GM10248 (cell line): ENCODE results near the gene MYG1.

Source experiments
- CTCF ChIA-PET: fragments of 300-600 bp; sonication (Branson Sonifier 250); formaldehyde crosslinking; extraction: SDS; loops from one replicate; lab custom pipeline; 2021; ENCODE audit warnings: antibody characterized with exemption; lab: Yijun Ruan, JAX
- POLR2A ChIA-PET: fragments of 350-650 bp; sonication (Branson Sonifier 250); formaldehyde crosslinking; extraction: SDS; loops from one replicate; lab custom pipeline; 2020; ENCODE audit warnings: antibody characterized with exemption; lab: Yijun Ruan, JAX
- DNase-seq: peaks from one replicate; pipeline ENCODE4 v3.0.0; 2012; ENCODE audit errors: extremely low spot score
- CTCF ChIP-seq: IDR thresholded peaks from 2 replicates; pipeline ENCODE4 v1.5.1; 2012; ENCODE audit warnings: mild to moderate bottlenecking, low read depth; ENCODE audit errors: extremely low read depth, missing control alignments, control extremely low read depth

Gene MYG1

GRCh38 chr12:53300187-53300586 is 692 bp downstream of the MYG1 start:
- no peak for TF ChIP-seq CTCF
- DNase-seq = no peak
- ChIA-PET CTCF (interaction anchor here (1.3 to 25.5 kb wide), 7 partner anchors 15 to 93 kb away, joined by 3 to 383 read pairs (median 34); partner anchors contain the start of genes AAAS and ITGB7), POLR2A (interaction anchor here (1.1 to 1.9 kb wide), 3 partner anchors 21 to 32 kb away, joined by 3 to 9 read pairs (median 4); partner anchors contain the start of genes AAAS and ESPL1)

- ChIA-PET POLR2A (interaction anchor here (1.0 kb wide), 1 partner anchor 18 kb away, joined by 4 read pairs; the partner anchor contains the start of gene AAAS), CTCF (interaction anchor here (0.7 to 4.3 kb wide), 7 partner anchors 12 to 206 kb away, joined by 3 to 34 read pairs (median 3); partner anchors contain the start of gene AAAS)
- DNase-seq = no peak
- no peak for TF ChIP-seq CTCF
These were observed 3.4 kb downstream of the MYG1 start for GRCh38 chr12:53302903-53303302.

- ChIA-PET CTCF (interaction anchor here (2.0 kb wide), 1 partner anchor 14 kb away, joined by 8 read pairs; the partner anchor contains the start of gene AAAS), POLR2A (interaction anchor here (1.0 kb wide), 1 partner anchor 14 kb away, joined by 3 read pairs; the partner anchor contains the start of gene AAAS)
- TF ChIP-seq CTCF = no peak
- no peak for DNase-seq
These were observed 7.3 kb downstream of the MYG1 start for GRCh38 chr12:53306826-53307225.

GRCh38 chr12:53308276-53308675 is 8.8 kb downstream of the MYG1 start:
- POLR2A ChIA-PET = no interaction called here
- CTCF ChIA-PET = interaction anchor here (0.7 to 4.6 kb wide), 11 partner anchors 11 to 192 kb away, joined by 3 to 91 read pairs (median 4); partner anchors contain the start of genes AAAS and TARBP2
- DNase-seq = no peak
- TF ChIP-seq CTCF = no peak

GRCh38 chr12:53313996-53314395 is 14.5 kb downstream of the MYG1 start:
- no peak for TF ChIP-seq CTCF
- ChIA-PET POLR2A (no interaction called here), CTCF (interaction anchor here (1.1 to 1.5 kb wide), 3 partner anchors 11 to 61 kb away, joined by 3 to 8 read pairs (median 6); no protein-coding TSS in a partner anchor)
- peak; percentile 50 for DNase-seq

- POLR2A ChIA-PET = interaction anchor here (0.5 to 2.4 kb wide), 15 partner anchors 9 to 1270 kb away, joined by 3 to 10 read pairs (median 4); partner anchors contain the start of genes MYG1, NR4A1, PFDN5 and SP1
- CTCF ChIA-PET = interaction anchor here (0.6 to 17.1 kb wide), 75 partner anchors 8 to 356 kb away, joined by 3 to 442 read pairs (median 5); partner anchors contain the start of genes AMHR2, ATF7, ATP5MC2 and CSAD
- TF ChIP-seq CTCF = no peak
These were observed 21.1 kb downstream of the MYG1 start for GRCh38 chr12:53320352-53321195.

More at GRCh38 chr12:53320352-53321195, 21.1 kb downstream of the MYG1 start:
- DNase-seq = no peak
